Measurements from ENCODE around the gene RPA3. TPM values are rescaled to one million over a fixed set of nuclear protein-coding genes. Genes with fewer than 3 reads are reported as not detected.

Gene RPA3
- total and polyA plus RNA-seq, 2 of the 13 experiments (the other 11 are each of a cell fraction or from before 2014, with no cell fraction given), result 38.3 to 154 TPM

- Histone ChIP-seq H3K36me3 (replicated peaks in 1 of 2; ENCODE audit: control insufficient read depth in 1 of 2, insufficient read depth in 2 of 2, low read length in 2 of 2) (no peaks in the 10 kb centered on the region), H3K27ac (ENCODE audit: extremely low read length, insufficient read depth, low read length) (no peak overlapping the region), H3K79me2 (ENCODE audit: insufficient read depth, low read length) (no peaks in the 10 kb centered on the region), H3K9ac (ENCODE audit: insufficient read depth, low read depth, low read length) (no peak overlapping the region), H2AFZ (ENCODE audit: low read length) (no peak overlapping the region), H3K4me3 (replicated peaks in 1 of 3; ENCODE audit: insufficient read depth in 1 of 3, low read depth in 2 of 3, low read length in 3 of 3) (no peak overlapping the region), H3K4me2 (ENCODE audit: low read depth, low read length) (no peak overlapping the region), H4K20me1 (ENCODE audit: insufficient read depth, low read length) (no peaks in the 10 kb centered on the region), H3K9me3 (ENCODE audit: low read length) (no peaks in the 10 kb centered on the region), H3K4me1 (ENCODE audit: insufficient read depth, low read length) (peaks cover 18% of the 10 kb centered on the region), H3K27me3 (ENCODE audit: control insufficient read depth in 1 of 2, insufficient read depth in 2 of 2, low read length in 2 of 2) (no peaks in the 10 kb centered on the region)
- in situ Hi-C loops (cut with HindIII; ENCODE audit: extremely low pct_ligation_motif_present, low pct_unique_long_range_greater_than_20kb) (no loop called here), intact Hi-C loops (cut with micrococcal nuclease; ENCODE audit: unreplicated experiment) (no loop called here)
- TF ChIP-seq ZNF446 (CRISPR knock-in tag; IDR thresholded peaks at IDR 0.05), result no peak
- no peak for TF ChIP-seq GFI1 (CRISPR knock-in tag; IDR thresholded peaks at IDR 0.05; ENCODE audit: borderline replicate concordance)
- no peak for TF ChIP-seq NR2F2 (IDR thresholded peaks at IDR 0.05; ENCODE audit: borderline replicate concordance, low read depth)
- no peak for TF ChIP-seq ZC3H4 (CRISPR knock-in tag; IDR thresholded peaks at IDR 0.05; ENCODE audit: borderline replicate concordance)
- no peak for TF ChIP-seq KLF15 (CRISPR knock-in tag; IDR thresholded peaks at IDR 0.05; ENCODE audit: borderline replicate concordance)
- no peak for TF ChIP-seq BRD4 (CRISPR knock-in tag; IDR thresholded peaks at IDR 0.05)
- no peak for DNase-seq (ENCODE audit: low spot score)
- ChIA-PET POLR2A (no interaction called here), CTCF (ENCODE audit: low intra/inter-chr PET ratio, low total read pairs) (no interaction called here)
- no peak for FAIRE-seq
- 86% methylated on average over 5 of the region's 5 CpGs for WGBS (ENCODE audit: low lambda C conversion rate)
- ATAC-seq, result no peak
- no TSS peak for BruUV-seq (replicated peaks)
Measured at GRCh38 chr7:7695111-7695817, 23.1 kb downstream of the RPA3 start.

GRCh38 chr7:7694542-7694941 is 23.9 kb downstream of the RPA3 start:
- Histone ChIP-seq H3K4me1 (ENCODE audit: insufficient read depth, low read length) (peaks cover 18% of the 10 kb centered on the region), H3K36me3 (replicated peaks in 1 of 2; ENCODE audit: control insufficient read depth in 1 of 2, insufficient read depth in 2 of 2, low read length in 2 of 2) (no peaks in the 10 kb centered on the region), H4K20me1 (ENCODE audit: insufficient read depth, low read length) (no peaks in the 10 kb centered on the region), H3K9me3 (ENCODE audit: low read length) (no peaks in the 10 kb centered on the region), H3K27me3 (ENCODE audit: control insufficient read depth in 1 of 2, insufficient read depth in 2 of 2, low read length in 2 of 2) (no peaks in the 10 kb centered on the region), H3K4me2 (ENCODE audit: low read depth, low read length) (no peak overlapping the region), H3K4me3 (replicated peaks in 1 of 3; ENCODE audit: insufficient read depth in 1 of 3, low read depth in 2 of 3, low read length in 3 of 3) (no peak overlapping the region), H3K27ac (ENCODE audit: extremely low read length, insufficient read depth, low read length) (no peak overlapping the region), H2AFZ (ENCODE audit: low read length) (no peak overlapping the region), H3K79me2 (ENCODE audit: insufficient read depth, low read length) (no peaks in the 10 kb centered on the region), H3K9ac (ENCODE audit: insufficient read depth, low read depth, low read length) (no peak overlapping the region)
- 98% methylated on average over 3 of the region's 3 CpGs for WGBS (ENCODE audit: low lambda C conversion rate)
- in situ Hi-C loops (cut with HindIII; ENCODE audit: extremely low pct_ligation_motif_present, low pct_unique_long_range_greater_than_20kb), result no loop called here
- ChIA-PET CTCF (ENCODE audit: low intra/inter-chr PET ratio, low total read pairs) (no interaction called here), POLR2A (no interaction called here)
- no peak for DNase-seq (ENCODE audit: low spot score)
- no peak for ATAC-seq
- intact Hi-C loops (cut with micrococcal nuclease; ENCODE audit: unreplicated experiment), result no loop called here
- no peak for FAIRE-seq
- BruUV-seq (replicated peaks), result no TSS peak
- TF ChIP-seq ZNF616 (CRISPR knock-in tag; IDR thresholded peaks at IDR 0.05; ENCODE audit: low read depth) (no peak), RBFOX2 (IDR thresholded peaks at IDR 0.05; ENCODE audit: low read depth, low read length) (no peak), CCDC6 (CRISPR knock-in tag; IDR thresholded peaks at IDR 0.05) (no peak), CBX2 (IDR thresholded peaks at IDR 0.05; ENCODE audit: low read depth, low read length) (no peak), CBX2 (CRISPR knock-in tag; IDR thresholded peaks at IDR 0.05; ENCODE audit: low read depth) (no peak), CHD2 (IDR thresholded peaks at IDR 0.05; ENCODE audit: low read depth, low read length) (no peak), MTERF4 (CRISPR knock-in tag; IDR thresholded peaks at IDR 0.05) (no peak), PLRG1 (conservative IDR thresholded peaks at IDR 0.05) (no peak), SPEN (CRISPR knock-in tag; IDR thresholded peaks at IDR 0.05; ENCODE audit: low read depth) (no peak)

Data from HepG2 (cell line).